Rectal smooth muscle tissue (tissue), 1 donor: ENCODE measurements around the gene KRTAP9-1.
"Not testable (repeated sequence)": the region's sequence is repeated elsewhere in the genome, so short reads cannot be mapped to it uniquely, and the experiment has no call there.

Experiments used
- H3K27ac ChIP-seq: one replicate; pipeline ENCODE4 v1.7.0; 2013; ENCODE audit warnings: low read depth, low read length, inconsistent platforms
- H3K27me3 ChIP-seq: one replicate; pipeline ENCODE4 v1.7.0; 2013; ENCODE audit warnings: low read length; ENCODE audit not compliant: control insufficient read depth, insufficient read depth
- H3K36me3 ChIP-seq: one replicate; pipeline ENCODE4 v1.7.0; 2013; ENCODE audit warnings: low read length; ENCODE audit not compliant: control insufficient read depth, insufficient read depth
- H3K4me1 ChIP-seq: one replicate; pipeline ENCODE4 v1.7.0; 2013; ENCODE audit warnings: low read length; ENCODE audit not compliant: control insufficient read depth, insufficient read depth
- H3K4me3 ChIP-seq: one replicate; pipeline ENCODE4 v1.7.0; 2013; ENCODE audit warnings: low read length
- H3K9ac ChIP-seq: one replicate; pipeline ENCODE4 v1.7.0; 2013; ENCODE audit warnings: low read length

Gene KRTAP9-1

DNA sequence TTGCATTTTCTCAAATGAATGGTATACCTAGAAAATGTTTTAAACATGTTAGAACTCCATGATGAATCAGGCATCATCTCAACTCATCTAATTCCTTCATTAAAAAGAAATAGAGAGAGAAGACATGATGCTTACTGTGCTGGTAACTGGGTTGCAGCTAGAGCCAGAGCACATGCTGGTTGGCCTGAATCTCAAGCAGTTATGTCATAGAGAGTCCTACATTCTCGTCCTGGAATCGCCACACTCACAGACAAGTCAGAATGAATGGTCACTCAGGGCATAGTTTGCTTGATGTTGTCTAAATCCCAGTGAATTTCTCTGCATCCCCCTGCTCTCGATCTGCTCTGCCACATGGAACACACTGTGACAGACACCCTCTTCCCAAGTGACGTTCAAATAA is 47.4 kb downstream of the KRTAP9-1 start:
- H3K27me3 ChIP-seq, H3K9ac ChIP-seq, H3K27ac ChIP-seq, H3K36me3 ChIP-seq, H3K4me1 ChIP-seq, H3K4me3 ChIP-seq: not testable (repeated sequence)

GRCh38 chr17:41237949-41238437 is 48.3 kb downstream of the KRTAP9-1 start, which contains the start of gene KRTAP9-8:
Gene KRTAP9-8, plus strand, starts transcription at chr17:41237999. Its CDS starts 53 bp downstream, at chr17:41238052.
- not testable (repeated sequence) for H3K27ac ChIP-seq, H3K9ac ChIP-seq, H3K4me1 ChIP-seq, H3K4me3 ChIP-seq, H3K27me3 ChIP-seq, H3K36me3 ChIP-seq
